ENCODE results near the gene GABRG1. TPM values are rescaled to one million over a fixed set of nuclear protein-coding genes. Genes with fewer than 3 reads are reported as not detected.

GABRG1 gene
- total RNA-seq, 1 donor from 2014 or later = not detected

GRCh38 chr4:46081674-46082073, 42.2 kb downstream of the GABRG1 start:
- Mint-ChIP-seq H3K36me3 (ENCODE audit: unreplicated experiment) (no peaks in the 10 kb centered on the region), H3K4me3 (ENCODE audit: unreplicated experiment) (no peak overlapping the region), H3K27me3 (ENCODE audit: unreplicated experiment) (no peaks in the 10 kb centered on the region), H3K27ac (ENCODE audit: unreplicated experiment) (no peak overlapping the region), H3K9me3 (ENCODE audit: unreplicated experiment) (no peaks in the 10 kb centered on the region), H3K4me1 (ENCODE audit: low read depth, unreplicated experiment) (no peaks in the 10 kb centered on the region)
- DNase-seq = no peak
- no peak for TF ChIP-seq CTCF (IDR thresholded peaks at IDR 0.05; ENCODE audit: partially characterized antibody, unreplicated experiment)

GRCh38 chr4:46081248-46081647, 42.6 kb downstream of the GABRG1 start:
- H3K4me1 Mint-ChIP-seq (ENCODE audit: low read depth, unreplicated experiment) = no peaks in the 10 kb centered on the region
- H3K9me3 Mint-ChIP-seq (ENCODE audit: unreplicated experiment) = no peaks in the 10 kb centered on the region
- no peak overlapping the region for H3K27ac Mint-ChIP-seq (ENCODE audit: unreplicated experiment)
- no peaks in the 10 kb centered on the region for H3K27me3 Mint-ChIP-seq (ENCODE audit: unreplicated experiment)
- H3K36me3 Mint-ChIP-seq (ENCODE audit: unreplicated experiment) = no peaks in the 10 kb centered on the region
- no peak overlapping the region for H3K4me3 Mint-ChIP-seq (ENCODE audit: unreplicated experiment)
- TF ChIP-seq CTCF (IDR thresholded peaks at IDR 0.05; ENCODE audit: partially characterized antibody, unreplicated experiment) = no peak
- no peak for DNase-seq

- no peaks in the 10 kb centered on the region for H3K36me3 Mint-ChIP-seq (ENCODE audit: unreplicated experiment)
- H3K27ac Mint-ChIP-seq (ENCODE audit: unreplicated experiment) = no peak overlapping the region
- H3K9me3 Mint-ChIP-seq (ENCODE audit: unreplicated experiment) = no peaks in the 10 kb centered on the region
- H3K27me3 Mint-ChIP-seq (ENCODE audit: unreplicated experiment) = no peaks in the 10 kb centered on the region
- no peaks in the 10 kb centered on the region for H3K4me1 Mint-ChIP-seq (ENCODE audit: low read depth, unreplicated experiment)
- no peak overlapping the region for H3K4me3 Mint-ChIP-seq (ENCODE audit: unreplicated experiment)
- TF ChIP-seq CTCF (IDR thresholded peaks at IDR 0.05; ENCODE audit: partially characterized antibody, unreplicated experiment) = no peak
- DNase-seq = no peak
These were observed 50.1 kb downstream of the GABRG1 start for GRCh38 chr4:46073778-46074177.

- no peak for DNase-seq
- TF ChIP-seq CTCF (IDR thresholded peaks at IDR 0.05; ENCODE audit: partially characterized antibody, unreplicated experiment) = no peak
- Mint-ChIP-seq H3K27me3 (ENCODE audit: unreplicated experiment) (no peaks in the 10 kb centered on the region), H3K27ac (ENCODE audit: unreplicated experiment) (no peak overlapping the region), H3K4me3 (ENCODE audit: unreplicated experiment) (no peak overlapping the region), H3K9me3 (ENCODE audit: unreplicated experiment) (no peaks in the 10 kb centered on the region), H3K4me1 (ENCODE audit: low read depth, unreplicated experiment) (no peaks in the 10 kb centered on the region), H3K36me3 (ENCODE audit: unreplicated experiment) (no peaks in the 10 kb centered on the region)
These were observed 72.5 kb downstream of the GABRG1 start for GRCh38 chr4:46051392-46051791.

- TF ChIP-seq CTCF (IDR thresholded peaks at IDR 0.05; ENCODE audit: partially characterized antibody, unreplicated experiment) = no peak
- no peak overlapping the region for H3K27ac Mint-ChIP-seq (ENCODE audit: unreplicated experiment)
- peaks cover 2% of the 10 kb centered on the region for H3K4me1 Mint-ChIP-seq (ENCODE audit: low read depth, unreplicated experiment)
- no peaks in the 10 kb centered on the region for H3K27me3 Mint-ChIP-seq (ENCODE audit: unreplicated experiment)
- H3K36me3 Mint-ChIP-seq (ENCODE audit: unreplicated experiment) = no peaks in the 10 kb centered on the region
- DNase-seq = no peak
- no peaks in the 10 kb centered on the region for H3K9me3 Mint-ChIP-seq (ENCODE audit: unreplicated experiment)
- no peak overlapping the region for H3K4me3 Mint-ChIP-seq (ENCODE audit: unreplicated experiment)
These were observed 91.8 kb downstream of the GABRG1 start for GRCh38 chr4:46032056-46032455.

Data from glutamatergic neuron (in vitro differentiated cells).